B cell (primary cell): Measurements from ENCODE around the gene FCRL6.

Experiments used
- CTCF ChIP-seq: fragments of 200-600 bp; IDR thresholded peaks from one replicate; pipeline ENCODE4 v1.8.0; 2022; ENCODE audit warnings: antibody characterized with exemption, mild to moderate bottlenecking
- EZH2 ChIP-seq: IDR thresholded peaks from 2 replicates; pipeline ENCODE4 v1.6.1; 2012; ENCODE audit warnings: borderline replicate concordance, low read depth, mild to moderate bottlenecking, moderate library complexity, low read length; ENCODE audit not compliant: insufficient read depth, poor library complexity, severe bottlenecking

DNA sequence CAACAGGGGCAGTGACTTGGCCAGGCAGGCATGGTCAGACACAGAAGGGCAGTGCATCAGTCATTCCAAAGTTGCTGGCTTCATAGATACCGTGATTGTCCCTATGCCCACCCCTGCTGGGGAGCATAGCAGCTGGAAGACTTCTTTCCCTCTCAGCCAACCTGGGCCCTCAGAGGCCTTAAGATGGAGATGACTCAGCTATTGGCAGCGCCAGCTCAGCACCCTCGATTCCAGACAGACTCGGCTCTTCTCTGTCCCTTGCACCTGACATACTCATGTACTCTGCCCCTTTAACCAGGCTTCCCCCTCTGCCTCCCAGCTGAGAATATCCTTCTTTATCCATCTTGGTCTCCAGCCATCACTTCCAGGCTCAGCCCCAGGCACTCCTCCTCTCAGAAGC, 41.3 kb downstream of the FCRL6 start:
- TF ChIP-seq EZH2 (no peak), CTCF (no peak)
